Endothelial cell of umbilical vein (primary cell): ENCODE data around the gene ADAMTS17. TPM values are rescaled to one million over a fixed set of nuclear protein-coding genes. Genes with fewer than 3 reads are reported as not detected.

Experiments
- BruUV-seq: library from RNA; stranded (reverse); fragments of 400-500 nt; replicated peaks from 2 replicates; lab custom pipeline; 2021; lab: Mats Ljungman, UMichigan
- CTCF ChIA-PET: fragments of 300-600, 350-600 bp; sonication (Branson Sonifier 250); formaldehyde crosslinking; loops from one replicate; lab custom pipeline; 2021; ENCODE audit warnings: antibody characterized with exemption, inconsistent platforms; lab: Charles Lee
- POLR2A ChIA-PET: fragments of 300-600, 350-600 bp; sonication (Branson Sonifier 250); formaldehyde crosslinking; loops from one replicate; lab custom pipeline; 2021; ENCODE audit warnings: antibody characterized with exemption, inconsistent platforms; lab: Charles Lee
- DNase-seq: peaks from one replicate; pipeline ENCODE4 v3.0.0-alpha.2; 2011; ENCODE audit warnings: low read depth, low spot score
- FAIRE-seq: peaks from 2 replicates; lab custom pipeline; 2011; peaks lifted over from hg19 to GRCh38; lab: Jason Lieb, UNC
- H2AFZ ChIP-seq: 2 replicates; pipeline ENCODE4 v1.6.0; 2012; ENCODE audit warnings: low read depth, low read length, control low read depth, inconsistent platforms
- H3K27ac ChIP-seq: 2 replicates; pipeline ENCODE4 v1.5.1; 2011; ENCODE audit warnings: low read depth, mild to moderate bottlenecking, control low read depth, low read length, moderate library complexity; ENCODE audit not compliant: insufficient read depth
- H3K27me3 ChIP-seq, 2 experiments: 2 replicates each; pipeline versions ENCODE4 v1.6.0 to v1.6.1; 2011; ENCODE audit warnings: low read length in 2 of 2, mixed read lengths in 1 of 2; ENCODE audit not compliant: control insufficient read depth in 2 of 2, insufficient read depth in 2 of 2
- H3K36me3 ChIP-seq, 2 experiments: 2 replicates in 1 of 2; 3 replicates in 1 of 2; pipeline ENCODE4 v1.5.1; 2011; ENCODE audit warnings: low read length in 2 of 2, mild to moderate bottlenecking in 1 of 2, moderate library complexity in 1 of 2; ENCODE audit not compliant: control insufficient read depth in 2 of 2, insufficient read depth in 2 of 2; ENCODE audit errors: extremely low read depth in 1 of 2
- H3K4me1 ChIP-seq: 3 replicates; pipeline ENCODE4 v1.5.1; 2011; ENCODE audit warnings: mild to moderate bottlenecking, low read length; ENCODE audit not compliant: control insufficient read depth, insufficient read depth; ENCODE audit errors: extremely low read depth
- H3K4me2 ChIP-seq: 2 replicates; pipeline ENCODE4 v1.6.1; 2011; ENCODE audit warnings: low read length, control low read depth, mixed read lengths; ENCODE audit not compliant: insufficient read depth
- H3K4me3 ChIP-seq, 3 experiments: fragments of 200-600 bp in 1 of 3; sonication (generic), shearing (Covaris generic) in 1 of 3; replicated peaks in 1 of 3; 2 replicates each; pipeline ENCODE4 v1.5.1; 2011 to 2016; ENCODE audit warnings: control low read depth in 3 of 3, low read length in 3 of 3, mild to moderate bottlenecking in 2 of 3, inconsistent platforms in 1 of 3, low read depth in 1 of 3, moderate library complexity in 1 of 3; ENCODE audit not compliant: insufficient read depth in 1 of 3
- H3K79me2 ChIP-seq: 2 replicates; pipeline ENCODE4 v1.6.0; 2012; ENCODE audit warnings: low read length, inconsistent platforms; ENCODE audit not compliant: control insufficient read depth, insufficient read depth
- H3K9ac ChIP-seq: replicated peaks from 2 replicates; pipeline ENCODE3; 2011; ENCODE audit warnings: low read length, control low read depth; ENCODE audit not compliant: insufficient read depth; ENCODE audit errors: extremely low read depth
- H3K9me1 ChIP-seq: replicated peaks from 3 replicates; pipeline ENCODE4 v1.6.0; 2011; ENCODE audit warnings: mild to moderate bottlenecking, low read length; ENCODE audit not compliant: control insufficient read depth, insufficient read depth; ENCODE audit errors: extremely low read depth
- H3K9me3 ChIP-seq: replicated peaks from 2 replicates; pipeline ENCODE4 v1.5.1; 2012; ENCODE audit warnings: low read length, inconsistent platforms; ENCODE audit not compliant: control insufficient read depth, insufficient read depth
- H4K20me1 ChIP-seq: replicated peaks from 2 replicates; pipeline ENCODE3; 2011; ENCODE audit warnings: mild to moderate bottlenecking, low read length; ENCODE audit not compliant: control insufficient read depth, insufficient read depth; ENCODE audit errors: extremely low read depth
- EZH2 ChIP-seq: IDR thresholded peaks from 2 replicates; pipeline ENCODE4 v1.6.1; 2012; ENCODE audit warnings: borderline replicate concordance, low read depth, mild to moderate bottlenecking, moderate library complexity, low read length, inconsistent platforms; ENCODE audit not compliant: severe bottlenecking
- FOS ChIP-seq: IDR thresholded peaks from 2 replicates; pipeline ENCODE4 v1.6.1; 2011; ENCODE audit warnings: mild to moderate bottlenecking, low read length, moderate library complexity, borderline replicate concordance; ENCODE audit not compliant: insufficient read depth
- GATA2 ChIP-seq: IDR thresholded peaks from 2 replicates; pipeline ENCODE4 v1.7.0; 2011; ENCODE audit warnings: low read depth, mild to moderate bottlenecking, moderate library complexity, mixed read lengths, low read length; ENCODE audit not compliant: insufficient read length, insufficient read depth
- JUN ChIP-seq: IDR thresholded peaks from 2 replicates; pipeline ENCODE4 v1.6.1; 2011; ENCODE audit warnings: borderline replicate concordance, low read depth; ENCODE audit not compliant: insufficient read length, insufficient read depth
- MAX ChIP-seq: IDR thresholded peaks from 2 replicates; pipeline ENCODE4 v1.6.1; 2011; ENCODE audit not compliant: insufficient read depth, insufficient read length
- MYC ChIP-seq: IDR thresholded peaks from one replicate; pipeline ENCODE4 v1.6.1; 2011; ENCODE audit warnings: mild to moderate bottlenecking, low read depth, low read length
- POLR2A ChIP-seq: IDR thresholded peaks from 2 replicates; pipeline ENCODE4 v1.6.1; 2012; ENCODE audit warnings: low read depth, mild to moderate bottlenecking, control low read depth, low read length
- POLR2AphosphoS5 ChIP-seq: IDR thresholded peaks from 2 replicates; pipeline ENCODE4 v1.6.1; 2012; ENCODE audit warnings: low read depth, mild to moderate bottlenecking, control low read depth, low read length, moderate library complexity; ENCODE audit not compliant: insufficient read depth
- dilution Hi-C: fragments of 300-500 bp; cut with MboI; formaldehyde crosslinking; loops from one replicate; pipeline ENCODE4 v1.15.0; 2019; ENCODE audit warnings: low sequenced_read_pairs; ENCODE audit not compliant: extremely low pct_ligation_motif_present
- intact Hi-C: fragments of 100-400 bp; cut with micrococcal nuclease; formaldehyde crosslinking; loops from one replicate; pipeline ENCODE4 v1.10.0; 2022
- polyA plus RNA-seq, 4 experiments: library from polyadenylated mRNA; depleted of rRNA in 3 of 4; stranded (reverse) in 3 of 4; unstranded in 1 of 4; fragments of >200 nt; gene quantifications; 2 replicates each; pipeline versions ENCODE4 v1.2.1 to v1.2.3, GENCODE V29; 2011 to 2012; ENCODE audit warnings: missing spikeins in 1 of 4
- total RNA-seq: library from RNA; stranded (reverse); gene quantifications from 2 replicates; pipeline ENCODE4 v1.2.3, GENCODE V29; 2021
- TF ChIP-seq, protein P1 (sequence below), 2 donors: IDR thresholded peaks; 1 replicate in 1 of 2; 2 replicates in 1 of 2; pipeline ENCODE4 v1.5.1; 2011; ENCODE audit warnings: low read length in 2 of 2, mild to moderate bottlenecking in 2 of 2, moderate library complexity in 2 of 2, control low read depth in 1 of 2, inconsistent platforms in 1 of 2, low read depth in 1 of 2; ENCODE audit not compliant: insufficient read depth in 1 of 2; ENCODE audit errors: extremely low read depth in 1 of 2

ADAMTS17 gene
- total and polyA plus RNA-seq, 2 donors (not counting 3 experiments of a cell fraction or from before 2014, with no cell fraction given) = 0.12 TPM; not detected in 1

- Histone ChIP-seq H3K4me3 (peak overlapping the region in 1 of 3 experiments; percentile 44), H3K36me3 (no peaks in the 10 kb centered on the region), H3K4me1 (peaks cover 31% of the 10 kb centered on the region), H3K9ac (peak overlapping the region; percentile 34), H4K20me1 (no peaks in the 10 kb centered on the region), H3K27ac (peak overlapping the region; percentile 52), H3K9me1 (no peaks in the 10 kb centered on the region), H3K4me2 (peak overlapping the region; percentile 86), H3K9me3 (no peaks in the 10 kb centered on the region), H3K79me2 (no peaks in the 10 kb centered on the region), H2AFZ (peak overlapping the region; percentile 84), H3K27me3 (no peaks in the 10 kb centered on the region)
- intact Hi-C loops = loop anchor here (5.0 kb wide), 2 partner anchors 187 to 488 kb away; partner anchors contain the start of genes ASB7 and LINS1
- DNase-seq (peak; percentile 77), FAIRE-seq (peak; percentile 62)
- ChIA-PET POLR2A (no interaction called here), CTCF (interaction anchor here (0.6 to 2.2 kb wide), 6 partner anchors 18 to 1214 kb away, joined by 3 to 12 read pairs (median 4); no protein-coding TSS in a partner anchor)
- TF ChIP-seq JUN (no peak), POLR2A (no peak), EZH2 (no peak), MAX (no peak), MYC (no peak), GATA2 (peak; percentile 17), FOS (peak; percentile 72), POLR2AphosphoS5 (no peak)
- TF ChIP-seq, protein P1, sequence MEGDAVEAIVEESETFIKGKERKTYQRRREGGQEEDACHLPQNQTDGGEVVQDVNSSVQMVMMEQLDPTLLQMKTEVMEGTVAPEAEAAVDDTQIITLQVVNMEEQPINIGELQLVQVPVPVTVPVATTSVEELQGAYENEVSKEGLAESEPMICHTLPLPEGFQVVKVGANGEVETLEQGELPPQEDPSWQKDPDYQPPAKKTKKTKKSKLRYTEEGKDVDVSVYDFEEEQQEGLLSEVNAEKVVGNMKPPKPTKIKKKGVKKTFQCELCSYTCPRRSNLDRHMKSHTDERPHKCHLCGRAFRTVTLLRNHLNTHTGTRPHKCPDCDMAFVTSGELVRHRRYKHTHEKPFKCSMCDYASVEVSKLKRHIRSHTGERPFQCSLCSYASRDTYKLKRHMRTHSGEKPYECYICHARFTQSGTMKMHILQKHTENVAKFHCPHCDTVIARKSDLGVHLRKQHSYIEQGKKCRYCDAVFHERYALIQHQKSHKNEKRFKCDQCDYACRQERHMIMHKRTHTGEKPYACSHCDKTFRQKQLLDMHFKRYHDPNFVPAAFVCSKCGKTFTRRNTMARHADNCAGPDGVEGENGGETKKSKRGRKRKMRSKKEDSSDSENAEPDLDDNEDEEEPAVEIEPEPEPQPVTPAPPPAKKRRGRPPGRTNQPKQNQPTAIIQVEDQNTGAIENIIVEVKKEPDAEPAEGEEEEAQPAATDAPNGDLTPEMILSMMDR (IDR thresholded peaks at IDR 0.05; ENCODE audit: extremely low read depth in 1 of 2, insufficient read depth in 1 of 2, low read depth in 1 of 2, low read length in 2 of 2) = no peak
- dilution Hi-C loops = no loop called here
- no TSS peak for BruUV-seq
Measured at GRCh38 chr15:100114100-100114499, 227.7 kb downstream of the ADAMTS17 start.
